SW480 (cell line): ENCODE results near the gene IARS1.

Experiments
- DNase-seq: peaks from one replicate; pipeline ENCODE4 v3.0.0-alpha.2; 2016; ENCODE audit warnings: low spot score

The IARS1 gene

DNA sequence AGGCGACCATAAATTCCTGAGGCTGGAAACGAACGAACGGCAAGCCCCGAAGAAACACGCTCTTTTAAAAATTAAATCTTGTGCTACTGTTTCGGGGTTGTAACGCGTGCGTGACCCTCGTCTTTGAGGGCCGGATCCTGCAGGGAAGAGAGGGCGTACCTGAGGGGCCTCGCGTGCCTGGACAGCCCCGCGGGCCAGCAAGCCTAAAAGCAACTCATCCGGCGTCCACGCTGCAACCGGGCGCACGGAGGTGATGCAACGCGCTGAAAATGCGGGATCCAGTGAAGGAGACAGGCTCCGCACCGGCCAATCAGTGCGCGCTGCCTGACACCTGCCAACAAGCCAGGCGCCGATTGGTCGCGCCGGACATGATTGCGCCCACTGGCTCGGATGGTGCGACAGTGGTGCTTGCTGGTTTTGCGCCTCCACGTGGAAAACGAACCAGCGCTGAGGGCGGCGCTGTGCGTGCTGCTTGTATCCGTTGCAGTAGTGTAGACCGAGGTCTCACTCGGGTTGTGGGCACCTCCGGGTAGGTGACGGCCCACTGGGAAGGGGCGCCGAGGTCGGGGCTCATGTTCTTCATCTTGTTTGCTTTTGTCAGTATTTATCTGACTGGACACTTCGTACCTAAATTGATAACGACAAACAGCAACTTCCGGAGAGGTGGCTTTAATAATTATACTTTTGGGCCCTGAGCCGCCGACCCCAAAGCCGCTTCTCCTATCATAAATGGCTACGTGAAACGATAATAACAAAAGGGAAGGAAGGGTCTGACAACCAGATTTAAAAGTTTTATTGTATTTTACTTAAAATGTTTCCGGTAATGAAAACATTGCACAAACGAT lies at the start of gene IARS1:
TSS of gene IARS1 (minus strand) at position 246 of the 845 bp plus-strand sequence. CDS start 4,278 bp downstream, outside the sequence.
- peak; percentile 97 for DNase-seq

DNA sequence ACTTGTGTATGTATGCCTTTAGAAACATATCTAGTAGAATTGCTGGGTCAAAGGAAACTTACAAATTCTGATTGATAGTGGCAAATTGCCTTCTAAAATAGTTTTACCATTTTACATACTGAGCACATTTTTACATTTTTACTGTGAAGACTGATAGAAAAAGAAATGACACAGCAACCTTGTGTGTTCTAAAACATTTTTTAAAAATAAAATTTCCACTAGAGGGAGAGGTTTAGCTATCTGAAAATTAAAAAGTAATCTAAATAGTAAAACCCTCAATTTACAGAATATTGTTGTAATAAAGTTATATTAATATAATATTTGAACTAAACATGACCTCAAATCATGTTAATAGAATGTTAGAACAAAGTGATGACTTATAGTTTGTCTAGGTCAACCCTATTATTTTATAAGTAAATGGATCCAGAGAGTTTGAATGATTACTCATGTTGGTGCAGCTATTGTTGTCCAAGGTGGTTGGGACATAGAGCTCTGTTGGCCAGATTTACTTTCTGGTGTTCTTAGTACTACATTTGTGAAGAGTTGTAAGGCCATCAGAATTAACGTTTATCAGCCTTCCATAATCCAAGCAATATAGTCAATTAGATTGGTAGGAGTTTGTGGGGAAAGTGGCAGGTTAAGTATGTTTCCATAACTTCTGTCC lies 49.5 kb upstream of the IARS1 start:
- DNase-seq, result no peak

DNA sequence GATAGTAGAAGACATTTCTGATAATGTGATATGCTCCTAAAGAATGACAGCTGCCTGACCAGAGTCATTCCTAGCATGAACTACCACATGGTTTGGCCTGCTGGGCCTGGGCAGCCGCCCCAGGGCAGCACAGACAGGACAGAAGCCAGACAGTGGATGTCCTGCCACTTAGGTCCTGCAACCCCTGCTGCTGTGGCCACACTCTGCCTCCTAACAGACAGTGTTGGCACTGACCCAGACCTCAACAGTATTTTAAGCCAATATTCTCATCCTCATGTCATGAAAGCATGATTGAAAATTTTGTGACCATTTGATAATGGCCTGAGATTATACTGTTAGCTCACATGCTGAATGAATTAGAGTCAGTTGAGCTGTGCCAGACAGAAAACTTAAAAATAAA lies 48.1 kb upstream of the IARS1 start:
- no peak for DNase-seq

DNA sequence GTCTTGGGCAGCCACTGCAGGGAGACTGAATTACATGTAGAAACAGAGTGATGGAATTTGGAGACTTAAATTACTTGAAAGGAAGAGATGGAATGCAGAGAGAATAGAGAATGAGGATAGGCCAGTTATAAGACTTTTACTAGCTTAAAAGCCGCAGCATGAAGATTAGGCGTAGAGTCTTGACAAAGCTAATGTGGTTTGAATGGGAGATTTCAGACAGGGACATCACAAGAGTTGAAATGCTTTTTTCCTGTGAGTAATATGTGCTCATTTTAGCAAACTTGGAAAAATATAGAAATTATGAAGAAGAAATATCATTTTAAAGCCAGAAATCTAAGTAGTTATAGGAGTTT lies 39.8 kb upstream of the IARS1 start:
- no peak for DNase-seq

DNA sequence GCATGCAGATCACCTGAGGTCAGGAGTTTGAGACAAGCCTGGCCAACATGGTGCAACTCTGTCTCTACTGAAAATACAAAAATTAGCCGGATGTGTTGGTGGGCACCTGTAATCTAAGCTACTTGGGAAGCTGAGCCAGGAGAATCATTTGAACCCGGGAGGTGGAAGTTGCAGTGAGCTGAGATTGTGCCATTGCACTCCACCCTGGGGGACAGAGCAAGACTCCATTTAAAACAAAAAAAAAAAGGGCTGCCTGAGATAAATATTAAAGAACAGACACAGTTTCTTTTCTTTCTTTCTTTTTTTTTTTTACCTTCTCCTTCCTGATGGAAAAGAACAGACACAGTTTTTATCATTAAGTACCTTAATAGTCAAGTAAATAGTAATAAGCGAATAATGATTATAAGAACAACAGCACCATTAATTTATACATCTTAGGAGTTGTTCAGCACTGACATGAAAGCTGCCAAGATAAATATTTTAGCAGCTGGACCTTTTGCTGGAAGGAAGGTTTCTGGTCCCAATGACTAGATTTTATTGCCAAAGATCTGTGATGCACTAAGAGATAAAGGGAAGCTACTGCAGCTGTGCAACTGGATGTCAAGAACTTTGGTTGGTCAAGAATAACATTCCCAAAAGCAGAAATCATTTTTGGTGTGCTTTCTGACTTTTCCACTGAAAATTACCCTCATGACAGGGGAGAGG lies 39.2 kb upstream of the IARS1 start:
- DNase-seq, result no peak

DNA sequence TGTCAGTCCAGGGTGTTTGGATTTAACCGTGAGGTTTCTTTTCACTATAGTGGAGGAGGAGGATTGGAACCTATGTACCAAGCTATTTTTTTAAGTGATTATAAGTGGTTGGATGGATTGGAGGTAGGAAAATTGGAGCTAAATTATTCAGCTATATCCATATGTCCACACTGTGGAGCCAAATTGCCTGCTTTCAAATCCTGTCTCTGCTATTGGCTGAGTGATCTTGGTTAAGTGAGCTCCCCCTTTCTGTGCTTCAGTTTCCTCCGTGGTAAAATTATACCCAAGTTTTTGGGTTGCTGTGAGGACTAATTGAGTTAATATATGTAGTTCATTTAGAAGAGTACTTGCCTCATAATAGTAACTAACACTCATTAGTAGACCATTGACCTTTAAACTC lies 34.7 kb upstream of the IARS1 start:
- DNase-seq, result peak; percentile 48

DNA sequence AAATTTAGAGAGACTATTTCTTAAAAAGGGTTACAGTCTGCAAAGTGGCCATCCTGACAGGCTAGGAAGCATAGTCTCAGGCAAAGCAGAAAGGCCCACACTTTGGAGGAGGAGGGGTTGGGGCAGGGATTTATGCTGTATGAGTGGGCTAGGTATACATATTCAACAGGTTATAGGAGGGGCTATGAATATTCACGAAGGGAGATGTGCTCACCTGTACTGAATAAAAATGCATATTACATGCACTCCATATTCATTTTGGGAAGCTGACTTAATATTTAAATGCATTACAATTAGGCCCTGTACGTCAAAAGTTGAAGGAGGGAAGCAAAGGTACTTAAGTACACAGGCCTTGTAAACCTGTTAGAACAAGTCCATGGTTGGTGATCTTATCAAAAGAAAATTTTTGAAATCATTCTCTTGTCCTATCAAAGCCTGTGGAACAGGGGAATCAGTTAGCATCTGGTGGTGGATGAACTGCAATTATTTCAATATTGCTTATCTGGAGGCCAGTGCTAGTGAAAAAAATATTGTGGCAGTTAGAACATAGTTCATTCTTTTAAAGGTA lies 33.9 kb upstream of the IARS1 start:
- no peak for DNase-seq

DNA sequence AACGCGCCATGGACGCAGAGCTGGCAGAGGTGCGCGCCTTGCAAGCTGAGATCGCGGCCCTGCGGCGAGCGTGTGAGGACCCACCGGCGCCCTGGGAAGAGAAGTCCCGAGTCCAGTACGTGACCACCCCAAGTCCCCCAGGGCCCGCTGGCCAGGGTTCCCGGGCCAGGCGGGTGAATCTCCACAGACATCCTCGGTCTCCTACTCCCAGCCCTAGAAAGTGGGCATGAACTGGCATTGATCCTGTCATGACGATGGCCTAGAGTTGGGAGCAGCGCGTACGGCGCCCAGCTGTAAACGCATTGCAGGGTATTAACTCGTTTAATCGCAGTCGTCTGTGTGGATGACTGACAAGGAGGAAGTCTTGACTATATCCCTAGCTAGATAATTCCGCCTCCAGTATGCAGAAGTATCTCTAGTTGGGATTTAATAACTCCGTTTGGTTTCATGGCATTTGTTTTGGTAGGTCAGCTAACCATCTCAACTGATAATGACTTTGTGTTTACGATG lies 32.5 kb upstream of the IARS1 start:
- no peak for DNase-seq

DNA sequence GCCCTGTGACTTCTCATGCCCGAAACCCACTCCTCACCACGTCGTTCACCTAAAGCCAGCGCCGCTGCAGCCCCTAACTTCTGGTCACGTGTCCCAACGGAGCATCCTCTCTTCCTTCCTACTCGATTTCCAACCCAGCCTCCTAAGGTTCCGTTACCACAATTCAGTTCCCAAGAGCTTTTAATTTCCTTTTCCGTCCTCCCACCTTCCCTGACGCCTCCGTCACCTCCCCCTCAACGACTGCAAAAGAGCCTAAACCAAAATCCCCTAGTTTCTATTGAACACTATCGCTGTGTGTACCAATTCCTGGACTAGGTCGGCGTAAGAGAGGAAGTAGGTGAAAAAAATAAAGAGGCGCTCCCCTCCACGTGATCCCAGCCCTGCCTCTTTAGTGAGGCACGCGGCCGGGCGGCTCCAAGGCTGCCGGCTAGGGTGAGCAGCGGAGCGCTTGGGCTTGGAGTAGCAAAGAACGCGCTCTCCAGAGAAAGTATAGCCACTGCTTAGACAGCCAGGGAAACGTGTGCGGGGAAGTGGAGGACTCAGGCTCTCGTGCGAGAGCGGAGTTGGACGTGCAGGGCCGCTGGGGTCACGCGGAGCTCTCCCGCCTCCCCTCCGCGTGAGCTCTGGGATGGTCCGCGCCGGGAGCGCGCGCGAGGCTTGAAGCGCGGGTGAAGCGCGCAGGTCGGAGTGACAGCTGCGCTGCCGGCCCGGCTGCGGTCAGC lies 31.9 kb upstream of the IARS1 start, which contains the start of the genes CENPP and NOL8:
TSS of gene CENPP (plus strand) at position 685 of the 722 bp plus-strand sequence.
TSS of gene NOL8 (minus strand) at position 82 of the 722 bp plus-strand sequence. CDS start 1,189 bp downstream, outside the sequence.
- peak; percentile 91 for DNase-seq

DNA sequence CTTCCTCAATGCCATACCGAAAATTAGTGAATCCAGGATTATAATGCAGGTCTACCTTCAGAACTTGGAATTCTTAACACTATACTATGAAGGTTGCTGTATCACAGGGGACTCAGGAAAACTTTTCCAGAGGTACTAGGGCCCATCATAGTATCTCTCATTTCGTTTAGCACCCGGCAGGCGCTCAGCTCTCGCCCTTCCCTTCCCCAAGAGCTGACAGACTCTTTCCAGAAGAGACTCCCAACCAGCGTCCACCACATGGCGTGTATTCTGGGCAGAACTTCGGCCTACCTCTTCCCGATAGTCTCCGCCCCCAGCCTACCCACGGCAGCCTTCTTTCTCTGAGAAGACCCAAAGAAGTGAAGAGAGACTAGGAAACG lies 31.4 kb upstream of the IARS1 start:
- no peak for DNase-seq

DNA sequence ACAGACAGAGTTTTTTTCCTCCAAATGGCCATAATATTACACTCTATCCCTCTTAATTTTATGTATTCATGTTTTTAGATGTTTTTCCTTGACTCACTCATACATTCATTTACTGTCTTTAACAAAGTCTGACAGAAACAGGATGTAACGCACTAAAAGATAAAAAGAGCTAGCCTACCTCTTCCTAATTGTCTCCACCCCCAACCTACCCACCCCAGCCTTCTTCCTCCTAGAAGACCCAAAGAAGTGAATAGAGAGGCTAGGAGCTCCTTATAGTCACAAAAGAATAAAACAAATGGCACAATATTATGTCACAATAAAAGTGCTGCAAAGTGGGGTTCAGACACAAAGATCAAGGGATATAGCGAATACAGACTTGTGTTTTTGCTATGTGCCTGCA lies 30.9 kb upstream of the IARS1 start:
- DNase-seq, result no peak

DNA sequence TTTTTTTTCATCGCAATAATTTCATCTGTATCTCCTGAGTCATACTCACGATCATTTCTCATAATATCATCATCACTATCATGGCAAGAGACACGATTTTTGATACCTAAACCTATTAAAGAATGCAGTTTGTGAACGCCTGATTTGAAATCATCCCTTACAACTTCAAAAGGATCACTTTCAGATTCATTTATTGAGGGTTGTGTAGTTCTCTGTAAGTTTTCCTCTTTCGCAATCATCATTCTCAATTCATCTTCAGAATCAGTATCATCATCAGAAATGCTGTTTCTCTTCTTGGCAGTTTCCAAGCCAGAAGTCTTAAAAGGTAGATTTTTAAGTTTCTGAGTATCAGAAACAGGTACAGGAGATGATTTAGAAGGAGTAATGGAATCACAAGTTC lies 22.0 kb upstream of the IARS1 start:
- no peak for DNase-seq

DNA sequence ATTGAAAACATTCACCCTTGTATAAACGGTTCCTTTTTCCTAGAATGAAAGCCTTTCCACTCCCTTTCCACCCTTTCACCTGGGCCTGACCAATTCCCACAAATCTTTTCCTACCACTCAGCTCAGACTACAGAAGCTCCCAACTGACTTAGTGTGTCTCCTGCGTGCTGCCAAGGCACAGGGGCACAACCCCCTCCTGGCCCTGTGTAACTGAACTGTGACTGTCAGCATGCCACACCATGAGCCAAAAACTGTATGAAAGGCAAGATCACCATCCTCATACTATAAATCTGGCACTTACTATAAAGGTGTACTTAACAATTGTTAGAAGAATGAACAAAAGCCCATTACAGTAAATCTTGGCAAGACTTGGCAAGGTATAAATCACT lies 20.1 kb upstream of the IARS1 start:
- no peak for DNase-seq

DNA sequence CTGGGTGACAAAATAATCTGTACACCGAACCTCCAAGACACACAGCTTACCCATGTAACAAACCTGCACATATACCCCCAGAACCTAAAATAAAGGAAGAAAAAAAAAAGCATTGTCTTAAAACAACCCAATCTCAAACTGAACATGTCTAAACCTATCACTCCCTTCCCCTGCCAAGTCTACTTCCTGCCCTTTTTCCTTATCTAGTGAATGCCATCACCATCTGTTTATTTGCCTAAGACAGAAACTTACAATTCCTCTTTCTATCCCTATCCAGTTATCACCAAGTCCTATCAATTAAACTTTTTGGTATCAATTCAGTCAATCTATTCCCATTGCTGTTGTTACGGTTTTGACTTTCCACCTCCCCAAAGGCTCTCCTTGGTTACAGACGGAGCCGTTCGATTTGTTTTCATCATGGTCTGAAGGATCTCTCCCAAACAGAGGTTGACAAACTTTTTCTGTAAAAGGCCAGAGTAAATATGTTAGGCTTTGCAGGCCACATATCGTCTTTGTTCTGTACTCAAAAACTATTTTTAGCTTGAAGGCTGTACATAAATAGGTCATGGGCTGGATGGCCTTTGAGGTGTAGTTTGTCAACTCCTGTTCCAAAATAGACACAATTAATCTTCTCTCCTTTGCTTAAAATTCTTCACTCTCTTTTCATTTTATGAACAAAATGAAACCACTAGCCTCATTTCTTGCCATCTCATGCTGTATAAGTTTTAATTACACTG lies 19.6 kb upstream of the IARS1 start:
- DNase-seq, result no peak

DNA sequence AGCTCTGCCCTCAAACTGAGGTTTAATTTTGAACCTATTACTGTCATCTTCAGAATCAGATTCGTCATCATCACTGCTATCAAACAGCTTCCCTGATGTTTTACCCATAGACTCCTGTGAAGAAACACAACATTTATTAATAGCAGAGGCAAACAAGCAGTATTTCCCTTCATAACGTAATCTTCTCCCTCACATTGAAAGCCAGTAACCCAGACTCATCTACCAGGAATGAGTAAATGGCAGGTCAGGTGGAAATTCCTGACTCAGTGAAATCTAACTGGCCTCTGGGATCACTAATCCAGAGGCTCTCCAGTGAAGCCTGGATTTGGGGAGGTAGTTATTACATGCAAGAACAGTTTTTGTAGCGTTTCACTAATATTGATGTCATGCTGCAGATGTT lies 17.1 kb upstream of the IARS1 start:
- DNase-seq, result no peak

DNA sequence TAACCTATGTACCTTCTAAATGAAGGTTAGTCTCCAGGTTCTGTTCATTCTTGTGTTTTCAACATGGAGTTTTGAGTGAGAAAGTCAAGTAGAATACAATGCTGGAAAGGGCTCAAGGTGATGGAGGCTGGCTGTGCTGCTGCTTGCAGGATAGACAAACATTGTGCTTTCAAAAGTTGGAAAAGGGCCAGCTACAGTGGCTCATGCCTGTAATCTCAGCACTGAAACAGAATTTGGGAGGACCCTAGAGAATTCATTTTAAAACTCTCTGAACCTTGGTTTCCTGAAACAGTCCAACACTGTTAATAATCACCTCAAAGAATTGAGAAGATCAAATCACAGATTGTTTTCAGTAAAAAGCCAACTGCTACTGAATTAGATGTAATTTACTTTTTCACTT lies 15.4 kb upstream of the IARS1 start:
- no peak for DNase-seq

DNA sequence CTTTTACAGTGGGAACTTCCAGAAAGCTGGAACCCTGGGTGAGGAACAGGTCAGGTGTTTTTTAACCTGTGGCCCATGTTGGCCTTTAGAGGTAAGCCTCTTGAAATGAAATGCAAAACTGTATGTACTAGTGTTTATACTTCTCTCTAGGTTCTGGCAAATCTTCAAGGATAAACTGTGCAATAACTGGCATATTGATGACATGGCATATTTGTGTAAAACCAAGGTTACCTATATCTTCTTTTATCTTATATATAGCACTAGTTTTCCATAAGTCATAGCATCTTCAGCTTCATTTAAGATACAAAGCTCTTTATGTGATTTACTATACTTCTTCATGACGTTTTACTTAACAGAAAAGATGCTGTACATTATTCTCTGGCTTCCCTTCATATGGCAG lies 7.4 kb upstream of the IARS1 start:
- DNase-seq, result no peak

DNA sequence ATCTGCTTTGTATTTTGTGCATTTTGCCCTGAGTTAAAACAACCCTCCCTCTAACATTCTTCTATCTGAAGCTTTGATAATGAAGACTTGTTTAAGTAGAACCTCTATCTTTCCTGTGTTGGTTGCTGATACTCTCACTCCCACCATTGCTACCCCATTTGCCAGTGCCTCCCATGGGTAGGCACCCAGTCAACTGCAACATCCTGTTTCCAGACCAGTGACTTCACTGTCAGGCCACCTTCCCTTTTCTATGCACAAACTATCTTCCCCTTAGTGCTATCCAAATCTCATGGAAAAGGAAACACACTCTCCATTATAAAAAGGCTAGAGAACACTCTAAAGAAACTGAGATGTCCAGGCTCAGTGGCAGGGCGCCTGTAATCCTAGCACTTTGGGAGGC lies 5.6 kb upstream of the IARS1 start:
- DNase-seq, result no peak

DNA sequence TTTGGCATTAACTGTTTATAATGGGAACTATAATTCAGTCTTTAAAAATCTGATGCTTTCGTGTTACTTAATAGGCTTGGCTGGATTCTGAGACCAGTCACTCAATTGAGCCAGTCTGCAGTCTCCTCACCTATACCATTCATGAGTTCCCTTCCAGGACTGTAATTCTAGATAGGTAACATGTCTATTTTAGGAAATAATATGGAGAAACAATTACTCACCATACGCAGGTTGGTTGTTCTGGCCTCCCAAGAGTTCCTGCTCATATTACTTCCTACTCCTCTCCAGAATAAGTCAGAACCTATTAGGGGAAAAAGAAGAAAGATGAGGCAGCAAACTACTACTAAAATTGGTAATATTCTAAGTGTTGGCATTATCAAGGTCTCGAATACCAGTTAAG lies 4.5 kb upstream of the IARS1 start:
- DNase-seq, result no peak

DNA sequence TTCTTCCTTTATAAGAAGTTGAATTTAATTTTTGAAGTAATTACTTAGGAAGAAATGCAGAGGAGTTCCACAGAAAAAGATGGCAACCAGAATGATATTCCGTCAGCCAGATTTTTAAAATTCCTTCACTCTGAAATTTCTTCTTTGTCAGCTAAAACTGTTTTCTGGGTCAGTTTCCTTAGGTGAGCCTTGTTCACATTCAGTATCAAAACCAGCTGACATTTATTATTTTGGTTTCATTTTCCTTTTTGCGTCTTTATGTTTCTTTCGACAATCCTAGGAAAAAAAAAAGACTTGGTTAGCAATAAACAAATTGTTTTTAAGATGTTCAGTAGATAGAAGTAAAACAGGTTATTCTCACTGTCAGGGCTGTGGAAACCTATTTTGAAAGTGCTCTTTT lies 4.1 kb upstream of the IARS1 start:
- DNase-seq, result no peak

DNA sequence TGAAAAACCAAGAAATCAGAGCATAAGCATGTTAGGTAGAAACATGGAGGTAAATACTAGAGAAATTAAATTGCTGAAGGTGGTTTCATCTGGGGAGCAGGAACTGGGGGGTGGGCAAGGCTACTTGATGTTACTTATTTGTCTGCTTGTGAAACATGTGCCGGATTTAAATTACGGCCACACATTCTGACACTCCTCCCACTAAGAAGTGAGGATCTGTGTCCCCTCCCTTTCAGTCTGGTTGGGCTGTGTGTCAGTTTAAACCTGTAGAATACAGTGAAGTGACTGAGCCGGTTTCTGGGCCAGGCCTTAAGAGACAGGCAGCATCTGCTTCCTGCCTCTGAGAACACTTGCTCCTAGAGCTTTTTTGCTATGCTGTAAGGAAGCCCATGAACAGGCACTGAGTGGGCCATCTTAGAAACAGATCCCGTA lies 2.3 kb upstream of the IARS1 start:
- DNase-seq, result no peak
